ENCODE results near the gene RPL39L. TPM values are rescaled to one million over a fixed set of nuclear protein-coding genes. Genes with fewer than 3 reads are reported as not detected.

RPL39L gene
- total and polyA plus RNA-seq, 2 of the 13 experiments (the other 11 are each of a cell fraction or from before 2014, with no cell fraction given) = not detected

DNA sequence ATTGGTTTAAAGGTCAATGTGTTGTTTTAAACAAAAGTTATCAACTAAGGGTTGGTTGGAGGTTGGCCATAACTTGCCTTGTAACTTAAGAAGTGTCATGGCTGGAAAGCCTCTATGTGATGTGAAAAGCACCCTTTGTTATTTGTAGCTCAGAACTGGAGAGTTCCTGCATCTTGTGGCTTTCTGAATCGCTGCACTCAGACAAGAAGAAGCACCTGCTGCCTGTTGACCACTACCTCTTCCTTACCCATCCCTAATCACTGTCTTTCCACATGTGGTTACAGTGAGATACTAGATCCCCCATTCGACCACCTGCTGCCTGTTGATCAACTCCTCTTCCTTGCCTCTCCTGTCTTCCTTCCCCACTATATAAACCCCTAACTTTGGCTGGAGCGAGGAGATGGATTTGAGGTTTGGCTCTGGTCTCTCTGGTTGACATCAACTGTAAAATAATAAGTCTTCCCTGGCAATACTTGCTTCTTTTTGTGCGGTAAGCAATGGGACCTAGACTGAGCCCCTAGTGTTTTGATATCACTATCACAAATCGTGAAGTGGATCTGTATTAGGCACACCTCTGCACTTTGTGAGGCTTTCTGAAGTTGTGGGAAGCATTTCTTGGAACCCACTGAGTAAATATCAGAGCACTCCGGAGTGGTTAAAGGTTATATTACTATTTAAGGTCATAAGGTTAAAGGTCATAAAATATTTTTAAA is 13.8 kb downstream of the RPL39L start:
- H3K9me3 ChIP-seq (ENCODE audit: low read length) = no peaks in the 10 kb centered on the region
- no peaks in the 10 kb centered on the region for H3K79me2 ChIP-seq (ENCODE audit: insufficient read depth, low read length)
- no peak for ATAC-seq
- intact Hi-C loops (cut with micrococcal nuclease; ENCODE audit: unreplicated experiment) (no loop called here), in situ Hi-C loops (cut with HindIII; ENCODE audit: extremely low pct_ligation_motif_present, low pct_unique_long_range_greater_than_20kb) (no loop called here)
- no peaks in the 10 kb centered on the region for H3K36me3 ChIP-seq (replicated peaks in 1 of 2; ENCODE audit: control insufficient read depth in 1 of 2, insufficient read depth in 2 of 2, low read length in 2 of 2)
- H3K4me2 ChIP-seq (ENCODE audit: low read depth, low read length) = no peak overlapping the region
- peaks cover 2 to 4% of the 10 kb centered on the region in 2 experiments; a peak in 1 of 5 replicates for H3K27me3 ChIP-seq (ENCODE audit: control insufficient read depth in 1 of 2, insufficient read depth in 2 of 2, low read length in 2 of 2)
- no peak overlapping the region for H3K4me3 ChIP-seq (replicated peaks in 1 of 3; ENCODE audit: insufficient read depth in 1 of 3, low read depth in 2 of 3, low read length in 3 of 3)
- CTCF ChIA-PET (ENCODE audit: low intra/inter-chr PET ratio, low total read pairs) = no interaction called here
- no peaks in the 10 kb centered on the region for H3K4me1 ChIP-seq (ENCODE audit: insufficient read depth, low read length)
- no peak overlapping the region for H3K27ac ChIP-seq (ENCODE audit: extremely low read length, insufficient read depth, low read length)
- no peak overlapping the region for H3K9ac ChIP-seq (ENCODE audit: insufficient read depth, low read depth, low read length)
- POLR2A ChIA-PET = no interaction called here
- DNase-seq (ENCODE audit: low spot score) = no peak
- TF ChIP-seq TP53 (CRISPR knock-in tag; conservative IDR thresholded peaks at IDR 0.05) = no peak
- no peak for TF ChIP-seq ZNF235 (CRISPR knock-in tag; IDR thresholded peaks at IDR 0.05; ENCODE audit: borderline replicate concordance)
- TF ChIP-seq ZMYM2 (CRISPR knock-in tag; IDR thresholded peaks at IDR 0.05) = no peak
- no peak for TF ChIP-seq YY1 (IDR thresholded peaks at IDR 0.05; ENCODE audit: insufficient read depth, insufficient replicate concordance, low read depth, low read length)
- TF ChIP-seq, protein P1, sequence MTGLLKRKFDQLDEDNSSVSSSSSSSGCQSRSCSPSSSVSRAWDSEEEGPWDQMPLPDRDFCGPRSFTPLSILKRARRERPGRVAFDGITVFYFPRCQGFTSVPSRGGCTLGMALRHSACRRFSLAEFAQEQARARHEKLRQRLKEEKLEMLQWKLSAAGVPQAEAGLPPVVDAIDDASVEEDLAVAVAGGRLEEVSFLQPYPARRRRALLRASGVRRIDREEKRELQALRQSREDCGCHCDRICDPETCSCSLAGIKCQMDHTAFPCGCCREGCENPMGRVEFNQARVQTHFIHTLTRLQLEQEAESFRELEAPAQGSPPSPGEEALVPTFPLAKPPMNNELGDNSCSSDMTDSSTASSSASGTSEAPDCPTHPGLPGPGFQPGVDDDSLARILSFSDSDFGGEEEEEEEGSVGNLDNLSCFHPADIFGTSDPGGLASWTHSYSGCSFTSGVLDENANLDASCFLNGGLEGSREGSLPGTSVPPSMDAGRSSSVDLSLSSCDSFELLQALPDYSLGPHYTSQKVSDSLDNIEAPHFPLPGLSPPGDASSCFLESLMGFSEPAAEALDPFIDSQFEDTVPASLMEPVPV (CRISPR knock-in tag; IDR thresholded peaks at IDR 0.05) = no peak
- TF ChIP-seq ATRX (CRISPR knock-in tag; IDR thresholded peaks at IDR 0.05; ENCODE audit: borderline replicate concordance) = no peak
- TF ChIP-seq ZNF451 (CRISPR knock-in tag; IDR thresholded peaks at IDR 0.05) = no peak
- H2AFZ ChIP-seq (ENCODE audit: low read length) = no peak overlapping the region
- WGBS (ENCODE audit: low lambda C conversion rate) = 47% methylated on average over 6 of the region's 6 CpGs
- FAIRE-seq = no peak
- no TSS peak for BruUV-seq (replicated peaks)
- H4K20me1 ChIP-seq (ENCODE audit: insufficient read depth, low read length) = no peaks in the 10 kb centered on the region

Data from HepG2 (cell line).